IMR-90 (cell line): ENCODE data around the gene MRPS31. TPM values are rescaled to one million over a fixed set of nuclear protein-coding genes. Genes with fewer than 3 reads are reported as not detected.
A peak's percentile ranks its signal among the peaks of the same experiment; 100 is the strongest.

ENCODE experiments used
- ATAC-seq: fragments of 200-7000 bp; cut with Tn5 transposase; 2 replicates; pipeline ENCODE4 v1.9.1; 2020; ENCODE audit warnings: low read depth, mild to moderate bottlenecking, moderate library complexity
- BruUV-seq: library from RNA; stranded (reverse); fragments of 400-500 nt; replicated peaks from 2 replicates; lab custom pipeline; 2021; lab: Mats Ljungman, UMichigan
- CTCF ChIA-PET: fragments of 300-600 bp; formaldehyde crosslinking; extraction: SDS; loops from one replicate; lab custom pipeline; 2021; ENCODE audit warnings: antibody characterized with exemption; lab: Yijun Ruan, JAX
- POLR2A ChIA-PET: fragments of 300-600 bp; sonication (Branson Sonifier 250); formaldehyde crosslinking; loops from one replicate; lab custom pipeline; 2022; ENCODE audit warnings: antibody characterized with exemption; ENCODE audit not compliant: unreplicated experiment; lab: Charles Lee
- DNase-seq: peaks from one replicate; pipeline ENCODE4 v3.0.0; 2013
- H2AFZ ChIP-seq: replicated peaks from 2 replicates; pipeline ENCODE3; 2013; ENCODE audit warnings: low read length, mild to moderate bottlenecking; ENCODE audit not compliant: poor library complexity
- H2AK5ac ChIP-seq: 2 replicates; pipeline ENCODE4 v1.6.1; 2013; ENCODE audit warnings: low read depth, low read length, inconsistent platforms
- H2AK9ac ChIP-seq: replicated peaks from 2 replicates; pipeline ENCODE3; 2013; ENCODE audit warnings: mild to moderate bottlenecking, low read depth, low read length, moderate library complexity; ENCODE audit not compliant: poor library complexity
- H2BK120ac ChIP-seq: 2 replicates; pipeline ENCODE4 v1.6.1; 2013; ENCODE audit warnings: low read depth, low read length, inconsistent platforms
- H2BK15ac ChIP-seq: 3 replicates; pipeline ENCODE4 v1.6.1; 2013; ENCODE audit warnings: low read depth, low read length, inconsistent platforms
- H2BK20ac ChIP-seq: 2 replicates; pipeline ENCODE4 v1.6.1; 2013; ENCODE audit warnings: low read depth, mild to moderate bottlenecking, inconsistent platforms, low read length, moderate library complexity
- H2BK5ac ChIP-seq: 2 replicates; pipeline ENCODE4 v1.6.1; 2013; ENCODE audit warnings: mild to moderate bottlenecking, low read depth, low read length, inconsistent platforms; ENCODE audit not compliant: poor library complexity, severe bottlenecking
- H3K14ac ChIP-seq: replicated peaks from 2 replicates; pipeline ENCODE4 v1.6.1; 2013; ENCODE audit warnings: low read depth, low read length, inconsistent platforms
- H3K18ac ChIP-seq: 2 replicates; pipeline ENCODE4 v1.6.1; 2013; ENCODE audit warnings: low read depth, low read length, control low read depth
- H3K23ac ChIP-seq: 2 replicates; pipeline ENCODE4 v1.6.1; 2013; ENCODE audit warnings: low read depth, low read length, inconsistent platforms
- H3K27ac ChIP-seq: 2 replicates; pipeline ENCODE4 v1.5.1; 2013; ENCODE audit warnings: mild to moderate bottlenecking, control low read depth, low read length; ENCODE audit not compliant: insufficient read depth
- H3K27me3 ChIP-seq: 2 replicates; pipeline ENCODE4 v1.6.1; 2013; ENCODE audit warnings: low read length; ENCODE audit not compliant: control insufficient read depth, insufficient read depth
- H3K36me3 ChIP-seq: 2 replicates; pipeline ENCODE4 v1.6.1; 2013; ENCODE audit warnings: low read length, mixed read lengths; ENCODE audit not compliant: control insufficient read depth, insufficient read depth
- H3K4ac ChIP-seq: 2 replicates; pipeline ENCODE4 v1.6.1; 2013; ENCODE audit warnings: low read depth, low read length, inconsistent platforms
- H3K4me1 ChIP-seq: 2 replicates; pipeline ENCODE4 v1.6.1; 2013; ENCODE audit warnings: low read length, mixed read lengths; ENCODE audit not compliant: control insufficient read depth, insufficient read depth
- H3K4me2 ChIP-seq: 2 replicates; pipeline ENCODE4 v1.6.1; 2013; ENCODE audit warnings: low read depth, mild to moderate bottlenecking, control low read depth, low read length, moderate library complexity
- H3K4me3 ChIP-seq: 2 replicates; pipeline ENCODE4 v1.5.1; 2013; ENCODE audit warnings: low read depth, mild to moderate bottlenecking, control low read depth, low read length, moderate library complexity; ENCODE audit not compliant: insufficient read depth
- H3K56ac ChIP-seq: 2 replicates; pipeline ENCODE4 v1.6.1; 2013; ENCODE audit warnings: low read length, inconsistent platforms; ENCODE audit not compliant: insufficient read depth; ENCODE audit errors: extremely low read depth
- H3K79me1 ChIP-seq, 2 experiments: 2 replicates each; pipeline ENCODE4 v1.6.1; 2013; ENCODE audit warnings: low read length in 2 of 2, inconsistent platforms in 1 of 2, low read depth in 1 of 2
- H3K9ac ChIP-seq: 2 replicates; pipeline ENCODE4 v1.6.1; 2013; ENCODE audit warnings: low read depth, low read length, control low read depth
- H3K9me1 ChIP-seq: 2 replicates; pipeline ENCODE4 v1.6.1; 2013; ENCODE audit warnings: low read length, inconsistent platforms; ENCODE audit not compliant: insufficient read depth
- H3K9me3 ChIP-seq: 2 replicates; pipeline ENCODE4 v1.6.1; 2013; ENCODE audit warnings: low read length; ENCODE audit not compliant: control insufficient read depth, insufficient read depth
- H4K20me1 ChIP-seq: 2 replicates; pipeline ENCODE4 v1.6.1; 2013; ENCODE audit warnings: low read length, inconsistent platforms; ENCODE audit not compliant: insufficient read depth
- H4K5ac ChIP-seq: 2 replicates; pipeline ENCODE4 v1.6.1; 2013; ENCODE audit warnings: mild to moderate bottlenecking, low read depth, low read length, control low read depth
- H4K8ac ChIP-seq, 2 experiments: 2 replicates each; pipeline ENCODE4 v1.6.1; 2013; ENCODE audit warnings: low read depth in 2 of 2, low read length in 2 of 2, control low read depth in 1 of 2, inconsistent platforms in 1 of 2
- H4K91ac ChIP-seq: 2 replicates; pipeline ENCODE4 v1.6.1; 2013; ENCODE audit warnings: low read depth, low read length, inconsistent platforms; ENCODE audit not compliant: insufficient read depth
- CHD1 ChIP-seq: IDR thresholded peaks from 2 replicates; pipeline ENCODE4 v1.6.1; 2012; ENCODE audit warnings: low read depth, low read length, improper control_type of control experiment
- ELK1 ChIP-seq: fragments of 150-350 bp; IDR thresholded peaks from 2 replicates; pipeline ENCODE4 v1.6.1; 2016; ENCODE audit warnings: low read depth, mild to moderate bottlenecking, low read length, moderate library complexity, borderline replicate concordance
- RAD21 ChIP-seq: IDR thresholded peaks from 2 replicates; pipeline ENCODE4 v1.6.1; 2012; ENCODE audit warnings: low read length, improper control_type of control experiment
- RCOR1 ChIP-seq: IDR thresholded peaks from 2 replicates; pipeline ENCODE4 v1.6.1; 2012; ENCODE audit warnings: mild to moderate bottlenecking, low read length, improper control_type of control experiment; ENCODE audit not compliant: insufficient replicate concordance
- RFX5 ChIP-seq: IDR thresholded peaks from 2 replicates; pipeline ENCODE4 v1.8.0; 2012; ENCODE audit warnings: low read depth, mild to moderate bottlenecking, low read length, moderate library complexity
- SMC3 ChIP-seq: fragments of 150-350 bp; IDR thresholded peaks from 2 replicates; pipeline ENCODE4 v1.6.1; 2016; ENCODE audit warnings: low read depth, mild to moderate bottlenecking, antibody characterized with exemption, low read length, moderate library complexity
- WGBS, 2 experiments: methylation state at CpG; one replicate each; pipeline versions ENCODE4 v1.1.5 to v1.1.7; 2013; ENCODE audit warnings: missing lambda C conversion rate in 2 of 2; ENCODE audit not compliant: insufficient read length in 1 of 2; ENCODE audit errors: extremely low coverage in 2 of 2; 5-methylcytosine and 5-hydroxymethylcytosine counted together
- dilution Hi-C: fragments of 300-500 bp; cut with HindIII; formaldehyde crosslinking; loops from one replicate; pipeline ENCODE4 v1.14.3; 2018; ENCODE audit warnings: low sequenced_read_pairs; ENCODE audit not compliant: unreplicated experiment
- in situ Hi-C: fragments of 300-500 bp; cut with MboI; formaldehyde crosslinking; loops from 3 replicates; pipeline ENCODE4 v1.14.3; 2019; ENCODE audit warnings: low sequenced_read_pairs, inconsistent platforms, mixed read lengths
- intact Hi-C: fragments of 100-400 bp; cut with micrococcal nuclease; formaldehyde crosslinking; loops from 2 replicates; pipeline ENCODE4 v1.10.0; 2022
- polyA plus RNA-seq, 3 experiments: library from polyadenylated mRNA; depleted of rRNA; stranded (reverse); fragments of >200 nt; gene quantifications; 2 replicates each; pipeline ENCODE4 v1.2.3, GENCODE V29; 2012; ENCODE audit warnings: low replicate concordance in 1 of 3
- total RNA-seq: library from RNA; depleted of rRNA; stranded (reverse); fragments of >200 nt; gene quantifications from 2 replicates; pipeline ENCODE4 v1.2.3, GENCODE V29; 2012
- TF ChIP-seq, protein P1 (sequence below): conservative IDR thresholded peaks from 2 replicates; pipeline ENCODE4 v1.5.1; 2012; ENCODE audit warnings: mild to moderate bottlenecking, low read depth, low read length, improper control_type of control experiment

MRPS31 gene
- total and polyA plus RNA-seq, 2 of the 4 experiments (the other 2 are of a cell fraction) = 9.3 to 14.8 TPM

DNA sequence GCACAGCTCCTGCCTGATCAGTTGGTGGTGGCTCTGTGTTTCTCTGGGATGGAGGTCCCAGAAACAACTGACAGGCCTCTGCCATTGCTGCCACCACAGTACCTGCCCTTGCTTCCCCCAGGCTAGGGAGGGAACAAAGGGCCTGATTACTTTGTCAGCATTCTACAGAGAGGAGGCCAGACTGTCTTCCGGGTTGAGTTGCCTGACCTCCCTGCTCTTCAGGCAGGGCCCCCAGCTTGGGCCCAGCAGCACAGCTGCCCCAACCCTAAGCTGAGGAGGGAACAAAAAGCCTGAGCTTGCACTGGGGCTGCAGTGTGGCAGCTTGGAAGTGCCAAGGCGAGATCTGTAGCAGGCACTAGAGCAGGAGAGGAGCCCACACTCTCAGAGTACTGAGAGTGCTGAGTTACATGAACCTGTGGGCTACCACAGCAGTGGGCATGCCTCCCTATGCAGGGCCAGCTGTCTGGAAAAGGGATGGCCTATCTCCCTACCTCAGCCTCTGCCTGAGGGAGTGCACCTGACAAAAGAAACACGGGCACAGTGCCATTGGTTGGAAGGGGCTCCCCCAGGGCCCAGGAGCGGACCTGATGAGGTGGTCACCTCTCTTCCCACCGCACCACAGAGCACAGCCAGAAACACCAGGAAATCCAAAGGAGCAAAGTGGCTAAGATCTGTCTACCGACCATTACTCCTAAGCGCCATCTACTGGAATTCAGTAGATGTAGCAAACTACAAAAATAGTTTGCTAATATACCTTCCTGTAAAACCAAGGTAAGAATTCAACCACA lies 42.9 kb upstream of the MRPS31 start:
- Histone ChIP-seq H2BK20ac (no peak overlapping the region), H3K4me2 (no peak overlapping the region), H3K4me1 (peaks cover 2% of the 10 kb centered on the region; the same call in 1 of the 2 replicates), H3K79me1 (no peaks in the 10 kb centered on the region), H3K27ac (no peak overlapping the region), H3K56ac (no peak overlapping the region), H2AK5ac (no peak overlapping the region; the same call in 1 of the 2 replicates), H2BK120ac (no peak overlapping the region), H2BK15ac (no peak overlapping the region), H4K8ac (no peak overlapping the region), H4K20me1 (no peaks in the 10 kb centered on the region), H3K23ac (no peak overlapping the region), H3K14ac (no peak overlapping the region), H4K5ac (no peak overlapping the region), H3K4me3 (no peak overlapping the region), H3K9me3 (no peaks in the 10 kb centered on the region), H2AFZ (peak overlapping the region; percentile 65), H3K36me3 (peaks cover 14% of the 10 kb centered on the region), H3K9me1 (no peaks in the 10 kb centered on the region), H3K18ac (no peak overlapping the region), H3K4ac (no peak overlapping the region), H4K91ac (no peak overlapping the region), H2BK5ac (no peak overlapping the region), H3K9ac (no peak overlapping the region), H2AK9ac (peak overlapping the region; percentile 23), H3K27me3 (no peaks in the 10 kb centered on the region)
- ChIA-PET CTCF (interaction anchor here (0.6 to 1.6 kb wide), 4 partner anchors 24 to 37 kb away, joined by 3 to 8 read pairs (median 4); partner anchors contain the start of gene SLC25A15), POLR2A (no interaction called here)
- peak; percentile 85 for ATAC-seq
- intact Hi-C loops = no loop called here
- TF ChIP-seq ELK1 (no peak), SMC3 (peak; percentile 36; the same call in 1 of the 2 replicates), RCOR1 (no peak), CHD1 (no peak), RFX5 (no peak), RAD21 (peak; percentile 50)
- TF ChIP-seq, protein P1, sequence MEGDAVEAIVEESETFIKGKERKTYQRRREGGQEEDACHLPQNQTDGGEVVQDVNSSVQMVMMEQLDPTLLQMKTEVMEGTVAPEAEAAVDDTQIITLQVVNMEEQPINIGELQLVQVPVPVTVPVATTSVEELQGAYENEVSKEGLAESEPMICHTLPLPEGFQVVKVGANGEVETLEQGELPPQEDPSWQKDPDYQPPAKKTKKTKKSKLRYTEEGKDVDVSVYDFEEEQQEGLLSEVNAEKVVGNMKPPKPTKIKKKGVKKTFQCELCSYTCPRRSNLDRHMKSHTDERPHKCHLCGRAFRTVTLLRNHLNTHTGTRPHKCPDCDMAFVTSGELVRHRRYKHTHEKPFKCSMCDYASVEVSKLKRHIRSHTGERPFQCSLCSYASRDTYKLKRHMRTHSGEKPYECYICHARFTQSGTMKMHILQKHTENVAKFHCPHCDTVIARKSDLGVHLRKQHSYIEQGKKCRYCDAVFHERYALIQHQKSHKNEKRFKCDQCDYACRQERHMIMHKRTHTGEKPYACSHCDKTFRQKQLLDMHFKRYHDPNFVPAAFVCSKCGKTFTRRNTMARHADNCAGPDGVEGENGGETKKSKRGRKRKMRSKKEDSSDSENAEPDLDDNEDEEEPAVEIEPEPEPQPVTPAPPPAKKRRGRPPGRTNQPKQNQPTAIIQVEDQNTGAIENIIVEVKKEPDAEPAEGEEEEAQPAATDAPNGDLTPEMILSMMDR = peak; percentile 62
- no TSS peak for BruUV-seq
- dilution Hi-C loops = no loop called here
- in situ Hi-C loops = no loop called here
- peak; percentile 34 for DNase-seq
- 57% methylated on average over 1 of the region's 7 CpGs; no CpG with 5 or more reads in 1 of the 2 experiments for WGBS, 2 experiments
